Keratinocyte (primary cell): ENCODE data around the gene HSPA8. TPM values are rescaled to one million over a fixed set of nuclear protein-coding genes. Genes with fewer than 3 reads are reported as not detected.

Experiments used
- DNase-seq: peaks from one replicate; pipeline ENCODE4 v3.0.0-alpha.2; 2011; ENCODE audit warnings: low read depth, missing footprints, low spot score
- FAIRE-seq: peaks from 2 replicates; lab custom pipeline; 2011; peaks lifted over from hg19 to GRCh38; lab: Jason Lieb, UNC
- H2AFZ ChIP-seq: 2 replicates; pipeline ENCODE4 v1.6.0; 2012; ENCODE audit warnings: low read length, control low read depth, inconsistent platforms; ENCODE audit not compliant: control insufficient read depth
- H3K27ac ChIP-seq: 2 replicates; pipeline ENCODE4 v1.5.1; 2011; ENCODE audit warnings: low read length; ENCODE audit not compliant: control insufficient read depth, insufficient read depth
- H3K27me3 ChIP-seq: 3 replicates; pipeline ENCODE4 v1.6.0; 2011; ENCODE audit warnings: low read length; ENCODE audit not compliant: control insufficient read depth, insufficient read depth; ENCODE audit errors: extremely low read depth
- H3K36me3 ChIP-seq, 2 experiments: 2 replicates in 1 of 2; 3 replicates in 1 of 2; pipeline ENCODE4 v1.5.1; 2011; ENCODE audit warnings: low read length in 2 of 2, mild to moderate bottlenecking in 1 of 2; ENCODE audit not compliant: control insufficient read depth in 2 of 2, insufficient read depth in 2 of 2; ENCODE audit errors: extremely low read depth in 1 of 2
- H3K4me1 ChIP-seq: 3 replicates; pipeline ENCODE4 v1.5.1; 2011; ENCODE audit warnings: low read length; ENCODE audit not compliant: control insufficient read depth, insufficient read depth; ENCODE audit errors: extremely low read depth
- H3K4me2 ChIP-seq: 3 replicates; pipeline ENCODE4 v1.6.0; 2011; ENCODE audit warnings: low read depth, low read length; ENCODE audit not compliant: control insufficient read depth, insufficient read depth; ENCODE audit errors: extremely low read depth
- H3K4me3 ChIP-seq, 3 experiments: fragments of 200-600 bp in 1 of 3; sonication (generic) in 1 of 3; 2 replicates in 2 of 3; 3 replicates in 1 of 3; pipeline ENCODE4 v1.5.1; 2011 to 2016; ENCODE audit warnings: low read length in 3 of 3, mild to moderate bottlenecking in 3 of 3, control low read depth in 2 of 3, inconsistent platforms in 1 of 3, low read depth in 1 of 3, mixed read lengths in 1 of 3, mixed run types in 1 of 3, moderate library complexity in 1 of 3; ENCODE audit not compliant: control insufficient read depth in 2 of 3, insufficient read depth in 2 of 3; ENCODE audit errors: extremely low read depth in 1 of 3
- H3K79me2 ChIP-seq: 2 replicates; pipeline ENCODE4 v1.6.0; 2012; ENCODE audit warnings: low read length; ENCODE audit not compliant: control insufficient read depth, insufficient read depth
- H3K9ac ChIP-seq: 3 replicates; pipeline ENCODE4 v1.6.0; 2011; ENCODE audit warnings: low read length; ENCODE audit not compliant: control insufficient read depth, insufficient read depth; ENCODE audit errors: extremely low read depth
- H3K9me1 ChIP-seq: 3 replicates; pipeline ENCODE4 v1.6.0; 2011; ENCODE audit warnings: low read length; ENCODE audit not compliant: control insufficient read depth, insufficient read depth; ENCODE audit errors: extremely low read depth
- H3K9me3 ChIP-seq: 2 replicates; pipeline ENCODE4 v1.5.1; 2012; ENCODE audit warnings: low read depth, low read length; ENCODE audit not compliant: control insufficient read depth
- H4K20me1 ChIP-seq: 3 replicates; pipeline ENCODE4 v1.6.0; 2011; ENCODE audit warnings: low read length; ENCODE audit not compliant: control insufficient read depth, insufficient read depth; ENCODE audit errors: extremely low read depth
- EZH2 ChIP-seq: IDR thresholded peaks from one replicate; pipeline ENCODE4 v1.6.1; 2012; ENCODE audit warnings: inconsistent platforms, mild to moderate bottlenecking, low read length, moderate library complexity
- dilution Hi-C: fragments of 300-500 bp; cut with MboI; formaldehyde crosslinking; loops from one replicate; pipeline ENCODE4 v1.7.0; 2020; ENCODE audit warnings: low sequenced_read_pairs; ENCODE audit not compliant: extremely low pct_ligation_motif_present
- polyA plus RNA-seq, 5 experiments: library from polyadenylated mRNA; depleted of rRNA in 3 of 5; stranded (reverse) in 3 of 5; stranded (forward) in 1 of 5; unstranded in 1 of 5; fragments of >200 nt; gene quantifications; 1 replicate in 1 of 5; 2 replicates in 3 of 5; 3 replicates in 1 of 5; pipeline versions ENCODE4 v1.2.1 to v1.2.3, GENCODE V29; 2011 to 2012; ENCODE audit warnings: missing spikeins in 2 of 5, low read depth in 1 of 5, low replicate concordance in 1 of 5
- TF ChIP-seq, protein P1 (sequence below), 3 experiments: IDR thresholded peaks in 1 of 3; conservative IDR thresholded peaks in 1 of 3; optimal IDR thresholded peaks in 1 of 3; 2 replicates in 2 of 3; 3 replicates in 1 of 3; pipeline versions ENCODE3 to v1.5.1; 2011; ENCODE audit warnings: low read length in 3 of 3, mild to moderate bottlenecking in 3 of 3, moderate library complexity in 2 of 3, control low read depth in 1 of 3, inconsistent platforms in 1 of 3; ENCODE audit not compliant: insufficient read depth in 2 of 3; ENCODE audit errors: extremely low read depth in 1 of 3

The HSPA8 gene
- polyA plus RNA-seq, 1 donor (not counting 4 experiments of a cell fraction or from before 2014, with no cell fraction given) = 3,207 TPM

DNA sequence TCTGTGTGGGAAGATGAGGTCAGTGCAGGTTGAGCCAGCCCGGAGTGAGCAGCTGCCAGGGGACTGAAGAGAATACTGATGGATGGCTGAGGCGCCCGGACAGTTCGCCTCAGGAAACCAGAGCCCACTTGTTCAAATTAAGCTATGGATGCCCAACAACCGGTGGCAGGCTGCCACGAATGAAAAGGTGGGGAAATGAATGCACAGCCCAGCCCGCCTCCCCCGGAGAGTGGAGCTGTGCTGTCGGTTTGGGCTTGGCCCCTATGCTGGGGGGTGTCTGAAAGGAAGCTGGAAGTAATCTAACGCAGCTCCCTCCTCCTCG, 21.9 kb downstream of the HSPA8 start:
- FAIRE-seq (no peak), DNase-seq (no peak)
- Histone ChIP-seq H4K20me1 (no peaks in the 10 kb centered on the region), H2AFZ (no peak overlapping the region), H3K79me2 (no peaks in the 10 kb centered on the region), H3K9ac (no peak overlapping the region), H3K9me3 (no peaks in the 10 kb centered on the region), H3K4me1 (no peaks in the 10 kb centered on the region), H3K27ac (no peak overlapping the region), H3K4me3 (no peak overlapping the region), H3K9me1 (no peaks in the 10 kb centered on the region), H3K4me2 (no peak overlapping the region), H3K27me3 (no peaks in the 10 kb centered on the region), H3K36me3 (no peaks in the 10 kb centered on the region)
- TF ChIP-seq EZH2 = no peak
- TF ChIP-seq, protein P1, sequence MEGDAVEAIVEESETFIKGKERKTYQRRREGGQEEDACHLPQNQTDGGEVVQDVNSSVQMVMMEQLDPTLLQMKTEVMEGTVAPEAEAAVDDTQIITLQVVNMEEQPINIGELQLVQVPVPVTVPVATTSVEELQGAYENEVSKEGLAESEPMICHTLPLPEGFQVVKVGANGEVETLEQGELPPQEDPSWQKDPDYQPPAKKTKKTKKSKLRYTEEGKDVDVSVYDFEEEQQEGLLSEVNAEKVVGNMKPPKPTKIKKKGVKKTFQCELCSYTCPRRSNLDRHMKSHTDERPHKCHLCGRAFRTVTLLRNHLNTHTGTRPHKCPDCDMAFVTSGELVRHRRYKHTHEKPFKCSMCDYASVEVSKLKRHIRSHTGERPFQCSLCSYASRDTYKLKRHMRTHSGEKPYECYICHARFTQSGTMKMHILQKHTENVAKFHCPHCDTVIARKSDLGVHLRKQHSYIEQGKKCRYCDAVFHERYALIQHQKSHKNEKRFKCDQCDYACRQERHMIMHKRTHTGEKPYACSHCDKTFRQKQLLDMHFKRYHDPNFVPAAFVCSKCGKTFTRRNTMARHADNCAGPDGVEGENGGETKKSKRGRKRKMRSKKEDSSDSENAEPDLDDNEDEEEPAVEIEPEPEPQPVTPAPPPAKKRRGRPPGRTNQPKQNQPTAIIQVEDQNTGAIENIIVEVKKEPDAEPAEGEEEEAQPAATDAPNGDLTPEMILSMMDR (optimal IDR thresholded peaks at IDR 0.05 in 1 of 3, IDR thresholded peaks at IDR 0.05 in 1 of 3, conservative IDR thresholded peaks at IDR 0.05 in 1 of 3; ENCODE audit: extremely low read depth in 1 of 3, insufficient read depth in 2 of 3, low read length in 3 of 3) = no peak
- dilution Hi-C loops = no loop called here

DNA sequence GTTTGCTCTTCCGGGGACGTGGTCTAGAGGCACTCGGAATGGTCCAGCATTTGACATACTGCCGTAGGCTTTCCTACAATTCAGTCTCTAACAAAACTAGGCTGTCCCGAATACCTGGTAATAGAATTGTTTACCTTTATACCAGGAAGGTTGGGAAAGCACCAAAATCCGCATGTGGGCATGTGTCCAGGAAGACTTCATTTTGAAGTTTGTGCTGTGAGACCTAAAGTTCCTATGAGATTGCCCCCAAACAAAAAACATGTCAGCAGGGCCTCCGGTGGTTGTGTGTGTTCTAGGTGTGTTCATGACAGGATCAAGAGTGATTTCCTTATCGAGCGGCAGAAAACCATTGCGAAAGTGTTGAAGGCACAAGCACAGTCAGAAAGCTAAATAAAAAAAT, 26.1 kb downstream of the HSPA8 start:
- TF ChIP-seq EZH2 = no peak
- TF ChIP-seq, protein P1 (optimal IDR thresholded peaks at IDR 0.05 in 1 of 3, IDR thresholded peaks at IDR 0.05 in 1 of 3, conservative IDR thresholded peaks at IDR 0.05 in 1 of 3; ENCODE audit: extremely low read depth in 1 of 3, insufficient read depth in 2 of 3, low read length in 3 of 3) = no peak
- Histone ChIP-seq H3K9me3 (no peaks in the 10 kb centered on the region), H3K27ac (no peak overlapping the region), H2AFZ (no peak overlapping the region), H3K4me2 (no peak overlapping the region), H3K79me2 (no peaks in the 10 kb centered on the region), H3K9me1 (no peaks in the 10 kb centered on the region), H3K4me1 (no peaks in the 10 kb centered on the region), H4K20me1 (no peaks in the 10 kb centered on the region), H3K9ac (no peak overlapping the region), H3K36me3 (no peaks in the 10 kb centered on the region), H3K4me3 (no peak overlapping the region), H3K27me3 (no peaks in the 10 kb centered on the region)
- DNase-seq = no peak
- no peak for FAIRE-seq
- dilution Hi-C loops = no loop called here
